Stimulated activated memory B cell treated with anti-CD40 and anti-IgM and Interleukin-4, amounts not matched to agents 10 μg/mL and 1 μg/mL and 100 μg/mL, for 72 hours (primary cell): ENCODE measurements around the gene DACH2.
"Not testable (repeated sequence)": the region's sequence is repeated elsewhere in the genome, so short reads cannot be mapped to it uniquely, and the experiment has no call there.

Source experiments
- ATAC-seq: fragments of 150-1000 bp; cut with Tn5 transposase; 2 replicates; pipeline ENCODE4 v1.10.0; 2021
- H3K27ac Mint-ChIP-seq: one replicate; pipeline ENCODE4 v1.8.0; 2022; ENCODE audit warnings: mild to moderate bottlenecking, mixed read lengths
- H3K27me3 Mint-ChIP-seq: one replicate; pipeline ENCODE4 v1.8.0; 2022; ENCODE audit warnings: mixed read lengths
- H3K36me3 Mint-ChIP-seq: one replicate; pipeline ENCODE4 v1.8.0; 2022; ENCODE audit warnings: mixed read lengths
- H3K4me1 Mint-ChIP-seq: one replicate; pipeline ENCODE4 v1.8.0; 2022; ENCODE audit warnings: mixed read lengths
- H3K4me3 Mint-ChIP-seq: one replicate; pipeline ENCODE4 v1.8.0; 2022; ENCODE audit warnings: mild to moderate bottlenecking, moderate library complexity, mixed read lengths
- H3K9me3 Mint-ChIP-seq: one replicate; pipeline ENCODE4 v1.8.0; 2022; ENCODE audit warnings: mixed read lengths

The DACH2 gene

DNA sequence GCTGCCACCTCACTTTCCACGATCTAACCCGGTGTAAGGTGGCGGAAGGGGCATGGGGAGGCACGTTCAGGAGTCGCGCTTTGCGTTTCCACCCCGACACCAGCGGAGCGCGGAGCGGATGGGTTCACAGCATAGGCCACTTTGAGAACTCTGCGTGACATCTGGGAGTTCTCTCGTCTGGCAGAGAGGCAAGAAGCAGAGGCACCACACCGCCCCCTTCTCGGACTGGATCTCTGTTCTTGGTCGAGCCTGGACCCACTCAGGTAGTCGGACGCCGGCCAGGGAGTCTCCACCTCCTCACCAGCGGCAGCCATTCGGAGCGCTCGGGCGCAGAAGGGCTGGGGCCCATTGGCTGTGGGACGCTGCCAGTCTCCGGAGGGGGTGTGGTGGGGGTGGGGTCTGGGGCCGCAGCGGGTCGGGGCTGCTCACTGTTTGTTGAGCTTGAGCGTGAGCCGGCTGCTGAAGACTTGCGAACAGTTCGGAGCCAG is at the start of gene DACH2:
Gene DACH2 (plus strand): TSS at position 428 of the 488 bp plus-strand sequence.
- H3K9me3 Mint-ChIP-seq: no peaks in the 10 kb centered on the region
- H3K4me1 Mint-ChIP-seq: peaks cover 8% of the 10 kb centered on the region
- peaks cover 37% of the 10 kb centered on the region for H3K27me3 Mint-ChIP-seq
- peak within 1 kb of the TSS; percentile 78 for H3K4me3 Mint-ChIP-seq
- ATAC-seq: peak; percentile 88
- no peaks in the 10 kb centered on the region for H3K36me3 Mint-ChIP-seq
- H3K27ac Mint-ChIP-seq: no peak within 1 kb of the TSS

DNA sequence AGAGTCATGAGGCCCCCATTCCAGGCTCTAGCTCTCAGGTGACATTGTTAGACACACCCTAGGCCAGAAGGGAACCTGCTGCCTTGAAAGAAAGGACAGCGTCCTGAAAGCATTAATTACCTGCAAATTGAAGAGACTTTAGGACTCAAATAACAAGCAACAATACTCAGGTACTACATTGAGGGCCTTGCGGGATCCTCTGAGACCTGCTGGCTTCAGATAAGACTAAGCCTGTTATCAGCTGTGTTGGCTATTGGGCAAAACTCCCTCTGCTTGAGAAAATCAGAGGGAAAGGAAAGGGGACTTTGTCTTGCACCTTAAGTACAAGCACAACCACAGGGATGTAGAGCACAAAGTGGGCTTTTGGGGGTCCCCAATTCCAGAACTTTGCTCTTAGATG is 45.9 kb upstream of the DACH2 start:
- H3K27ac Mint-ChIP-seq: no peak overlapping the region
- H3K4me3 Mint-ChIP-seq: no peak overlapping the region
- no peaks in the 10 kb centered on the region for H3K36me3 Mint-ChIP-seq
- H3K27me3 Mint-ChIP-seq: no peaks in the 10 kb centered on the region
- H3K4me1 Mint-ChIP-seq: no peaks in the 10 kb centered on the region
- no peaks in the 10 kb centered on the region for H3K9me3 Mint-ChIP-seq
- no peak for ATAC-seq

DNA sequence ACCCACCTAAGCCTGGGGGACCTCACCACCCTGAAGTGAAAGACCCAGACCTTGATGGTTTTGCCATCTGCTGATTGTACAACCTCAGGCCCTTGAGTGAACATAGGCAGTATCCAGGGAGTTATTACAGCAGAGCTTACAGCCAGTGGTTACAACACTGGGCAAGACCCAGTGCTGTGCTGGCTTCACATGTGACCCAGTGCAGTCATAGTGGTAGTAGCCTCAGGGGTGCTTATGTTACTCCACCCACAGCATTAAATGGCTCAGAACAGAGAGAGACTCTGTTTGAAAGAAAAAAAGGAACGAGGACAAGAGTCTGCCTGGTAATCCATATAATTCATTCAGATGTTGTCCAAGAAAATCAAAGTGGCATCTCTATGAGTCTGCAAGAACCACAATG is 45.2 kb upstream of the DACH2 start:
- no peak for ATAC-seq
- Mint-ChIP-seq H3K4me3 (no peak overlapping the region), H3K27ac (no peak overlapping the region), H3K36me3 (no peaks in the 10 kb centered on the region), H3K4me1 (no peaks in the 10 kb centered on the region), H3K9me3 (no peaks in the 10 kb centered on the region), H3K27me3 (no peaks in the 10 kb centered on the region)

DNA sequence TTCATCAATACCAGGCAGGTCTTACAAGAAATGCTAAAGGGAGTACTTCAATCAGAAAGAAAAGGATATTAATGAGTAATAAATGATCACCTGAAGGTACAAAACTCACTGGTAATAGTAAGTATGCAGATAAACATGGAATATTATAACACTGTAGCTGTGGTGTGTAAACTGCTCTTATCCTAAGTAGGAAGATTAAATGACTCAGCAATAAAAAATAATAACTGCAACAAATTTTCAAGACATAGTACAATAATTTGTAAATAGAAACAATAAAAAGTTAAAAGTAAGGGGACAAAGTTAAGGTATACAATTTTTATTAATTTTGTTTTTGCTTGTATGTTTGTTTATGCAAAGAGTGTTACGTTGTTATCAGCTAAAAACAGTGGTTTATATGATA is 43.7 kb upstream of the DACH2 start:
- no peaks in the 10 kb centered on the region for H3K9me3 Mint-ChIP-seq
- H3K4me1 Mint-ChIP-seq: no peaks in the 10 kb centered on the region
- no peak overlapping the region for H3K4me3 Mint-ChIP-seq

DNA sequence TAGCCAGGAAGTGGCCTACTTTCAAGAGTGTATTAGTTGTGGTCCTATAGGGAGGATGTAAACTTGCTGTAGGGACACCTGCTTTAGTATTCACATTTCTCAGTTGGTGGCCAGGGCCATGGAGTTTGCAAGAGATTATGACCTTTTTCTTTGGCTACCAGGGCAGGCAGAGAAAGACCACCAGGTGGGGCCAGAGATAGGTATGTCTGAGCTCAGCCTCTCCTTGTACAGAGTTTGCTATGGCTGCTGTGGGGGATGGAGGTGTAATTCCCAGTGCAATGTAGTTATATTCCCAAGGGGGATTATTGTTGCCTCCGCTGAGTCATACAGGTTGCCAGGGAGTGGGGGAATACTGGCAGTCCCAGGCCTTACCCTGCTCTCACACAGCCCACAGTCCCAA is 26.3 kb upstream of the DACH2 start:
- H3K27ac Mint-ChIP-seq: no peak overlapping the region
- H3K4me1 Mint-ChIP-seq: no peaks in the 10 kb centered on the region
- H3K4me3 Mint-ChIP-seq: no peak overlapping the region
- peaks cover 9% of the 10 kb centered on the region for H3K27me3 Mint-ChIP-seq
- H3K36me3 Mint-ChIP-seq: peaks cover 5% of the 10 kb centered on the region
- no peak for ATAC-seq
- H3K9me3 Mint-ChIP-seq: peaks cover 18% of the 10 kb centered on the region

More for the DNA sequence above, 43.7 kb upstream of the DACH2 start:
- H3K36me3 Mint-ChIP-seq: no peaks in the 10 kb centered on the region
- H3K27me3 Mint-ChIP-seq: no peaks in the 10 kb centered on the region
- H3K27ac Mint-ChIP-seq: no peak overlapping the region
- no peak for ATAC-seq

DNA sequence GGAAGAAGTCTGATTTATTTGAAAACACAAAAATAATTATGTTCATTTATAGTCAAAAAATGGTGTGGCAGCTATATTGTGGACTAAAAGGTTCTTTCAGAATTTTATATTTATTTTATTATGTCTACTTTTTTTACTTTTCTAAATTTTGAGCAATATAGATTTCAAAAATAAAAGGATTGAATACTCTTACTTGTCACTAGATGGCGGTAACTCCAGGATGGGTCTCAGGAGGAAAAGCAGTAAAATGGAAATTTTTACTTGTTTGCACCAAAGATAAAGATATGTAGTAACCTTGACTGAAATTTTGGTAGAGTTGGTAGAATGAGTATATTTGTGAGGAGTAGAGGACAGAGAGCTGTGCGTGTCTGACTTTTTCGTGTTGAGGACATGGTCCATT is 14.5 kb upstream of the DACH2 start:
- Mint-ChIP-seq H3K36me3 (no peaks in the 10 kb centered on the region), H3K4me3 (no peak overlapping the region), H3K9me3 (no peaks in the 10 kb centered on the region), H3K27me3 (no peaks in the 10 kb centered on the region), H3K4me1 (peaks cover 6% of the 10 kb centered on the region), H3K27ac (no peak overlapping the region)
- no peak for ATAC-seq

DNA sequence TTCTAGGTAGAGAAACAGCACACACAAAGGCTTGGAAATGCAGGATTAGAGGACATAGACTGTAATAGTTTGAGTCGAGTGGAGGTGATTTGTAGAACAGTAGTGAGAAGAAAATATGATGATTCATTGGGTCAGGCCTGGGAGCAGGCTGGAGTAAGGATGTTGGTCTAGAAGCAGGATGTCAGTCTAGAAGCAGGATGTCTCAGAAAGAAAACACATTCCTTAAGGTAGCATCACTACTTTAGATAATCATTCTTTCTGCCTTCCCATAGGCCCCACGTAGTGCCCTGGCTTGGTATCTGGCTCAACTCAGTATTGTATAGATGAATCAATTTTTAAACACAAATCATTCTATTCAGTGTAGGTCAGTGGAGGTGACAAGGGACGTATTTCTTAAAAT is 11.2 kb upstream of the DACH2 start:
- Mint-ChIP-seq H3K27ac (no peak overlapping the region), H3K4me1 (peaks cover 6% of the 10 kb centered on the region), H3K36me3 (no peaks in the 10 kb centered on the region), H3K27me3 (no peaks in the 10 kb centered on the region), H3K4me3 (no peak overlapping the region), H3K9me3 (no peaks in the 10 kb centered on the region)
- no peak for ATAC-seq

DNA sequence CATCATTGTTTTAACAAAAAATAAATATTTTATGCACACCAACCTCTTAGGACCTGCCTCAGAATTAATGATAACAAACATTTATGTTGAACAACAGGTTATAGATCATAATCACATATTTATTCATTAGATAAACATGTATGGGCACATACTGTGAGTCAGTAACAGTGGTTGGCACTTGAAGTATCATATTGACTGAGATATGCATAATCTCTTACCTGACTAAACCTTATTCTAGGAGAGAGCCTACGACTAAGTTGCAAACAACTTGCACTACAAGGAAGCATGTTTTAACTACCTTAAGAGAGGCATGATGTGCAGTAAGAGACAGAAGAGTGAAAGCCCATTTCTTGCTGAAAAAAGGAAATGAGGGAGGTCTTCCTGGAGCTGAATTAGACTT is 6.5 kb upstream of the DACH2 start:
- ATAC-seq: no peak
- Mint-ChIP-seq H3K4me1 (no peaks in the 10 kb centered on the region), H3K27me3 (peaks cover 13% of the 10 kb centered on the region), H3K27ac (no peak overlapping the region), H3K9me3 (no peaks in the 10 kb centered on the region), H3K4me3 (no peak overlapping the region), H3K36me3 (no peaks in the 10 kb centered on the region)

DNA sequence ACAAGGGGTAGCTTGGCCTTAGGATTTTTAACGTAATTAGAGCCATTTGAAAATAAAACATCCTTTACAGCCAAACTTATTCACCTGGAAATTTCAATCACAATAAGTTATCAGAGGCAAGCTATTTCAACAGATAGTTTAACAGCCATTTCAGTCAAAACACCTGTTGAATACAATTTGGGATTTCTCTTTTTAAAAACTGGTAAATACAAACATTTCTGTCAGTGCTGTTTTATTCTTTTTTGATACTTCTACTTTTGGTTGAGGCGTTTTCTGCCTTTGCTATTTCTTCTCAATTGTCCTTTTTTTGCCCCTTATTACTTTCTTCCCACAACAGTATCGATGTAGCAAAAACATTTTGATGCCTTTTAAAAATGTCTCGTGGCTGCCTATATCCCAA is 2.1 kb upstream of the DACH2 start:
- Mint-ChIP-seq H3K4me3 (no peak overlapping the region), H3K4me1 (peaks cover 8% of the 10 kb centered on the region), H3K27ac (no peak overlapping the region), H3K36me3 (no peaks in the 10 kb centered on the region), H3K9me3 (no peaks in the 10 kb centered on the region), H3K27me3 (peaks cover 37% of the 10 kb centered on the region)
- ATAC-seq: no peak

DNA sequence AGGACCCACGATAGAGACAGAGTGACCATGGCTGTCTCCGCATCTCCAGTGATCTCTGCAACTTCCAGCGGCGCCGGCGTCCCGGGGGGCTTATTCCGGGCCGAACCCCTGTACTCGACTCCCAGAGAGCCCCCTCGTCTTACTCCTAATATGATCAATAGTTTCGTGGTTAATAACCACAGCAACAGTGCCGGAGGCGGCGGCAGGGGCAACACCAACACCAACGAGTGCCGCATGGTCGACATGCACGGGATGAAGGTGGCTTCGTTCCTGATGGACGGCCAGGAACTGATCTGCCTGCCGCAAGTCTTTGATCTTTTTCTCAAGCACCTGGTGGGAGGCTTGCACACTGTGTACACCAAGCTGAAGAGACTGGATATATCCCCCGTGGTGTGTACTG is 343 bp downstream of the DACH2 start:
- H3K27ac Mint-ChIP-seq: no peak overlapping the region
- H3K4me1 Mint-ChIP-seq: peaks cover 8% of the 10 kb centered on the region
- no peak for ATAC-seq
- H3K4me3 Mint-ChIP-seq: peak overlapping the region; percentile 78
- no peaks in the 10 kb centered on the region for H3K9me3 Mint-ChIP-seq
- H3K27me3 Mint-ChIP-seq: peaks cover 32% of the 10 kb centered on the region
- no peaks in the 10 kb centered on the region for H3K36me3 Mint-ChIP-seq

DNA sequence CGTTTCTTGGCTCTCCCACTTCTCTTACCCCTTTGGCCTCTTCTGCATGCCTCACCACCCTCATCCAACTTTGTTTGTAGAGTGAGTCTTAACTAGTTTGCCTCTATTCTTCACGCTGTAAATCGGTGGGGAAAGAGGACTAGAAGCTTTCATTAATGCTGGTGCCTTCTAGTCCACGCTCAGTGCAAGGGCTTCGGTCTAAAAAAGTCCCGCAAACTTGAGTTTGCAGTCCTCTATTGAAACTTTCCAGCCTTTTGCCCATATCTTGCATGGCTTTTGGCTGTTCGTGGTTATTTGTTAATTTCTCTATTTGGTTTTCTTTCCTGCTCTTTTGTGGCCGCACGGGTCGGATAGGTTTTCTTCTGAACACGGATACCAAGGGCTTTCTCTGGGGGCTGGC is 868 bp downstream of the DACH2 start:
- Mint-ChIP-seq H3K27ac (no peak overlapping the region), H3K4me3 (peak overlapping the region; percentile 78), H3K4me1 (peaks cover 8% of the 10 kb centered on the region), H3K36me3 (no peaks in the 10 kb centered on the region), H3K9me3 (no peaks in the 10 kb centered on the region), H3K27me3 (peaks cover 26% of the 10 kb centered on the region)
- no peak for ATAC-seq

DNA sequence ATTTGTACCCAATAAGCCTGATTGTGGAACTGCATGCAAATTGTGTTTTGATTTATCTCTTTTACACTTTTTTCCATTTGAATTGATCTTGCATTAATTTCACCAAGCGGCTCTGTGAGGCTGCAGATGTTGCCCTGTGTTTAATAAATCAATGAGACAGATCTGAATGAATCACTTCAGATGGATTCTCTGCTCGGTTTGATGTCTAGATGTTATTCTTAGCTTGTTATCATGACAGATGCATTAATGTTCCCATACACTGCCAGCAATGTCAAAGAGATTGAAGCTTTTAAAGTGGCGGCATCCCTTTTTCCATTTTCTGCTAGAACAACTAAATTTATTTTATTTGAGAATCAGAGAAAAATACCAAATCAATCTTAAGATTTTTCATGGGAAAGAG is 6.3 kb downstream of the DACH2 start:
- no peak for ATAC-seq
- no peaks in the 10 kb centered on the region for H3K36me3 Mint-ChIP-seq
- no peak overlapping the region for H3K27ac Mint-ChIP-seq
- H3K4me1 Mint-ChIP-seq: no peaks in the 10 kb centered on the region
- H3K9me3 Mint-ChIP-seq: no peaks in the 10 kb centered on the region
- H3K27me3 Mint-ChIP-seq: peaks cover 12% of the 10 kb centered on the region
- no peak overlapping the region for H3K4me3 Mint-ChIP-seq

DNA sequence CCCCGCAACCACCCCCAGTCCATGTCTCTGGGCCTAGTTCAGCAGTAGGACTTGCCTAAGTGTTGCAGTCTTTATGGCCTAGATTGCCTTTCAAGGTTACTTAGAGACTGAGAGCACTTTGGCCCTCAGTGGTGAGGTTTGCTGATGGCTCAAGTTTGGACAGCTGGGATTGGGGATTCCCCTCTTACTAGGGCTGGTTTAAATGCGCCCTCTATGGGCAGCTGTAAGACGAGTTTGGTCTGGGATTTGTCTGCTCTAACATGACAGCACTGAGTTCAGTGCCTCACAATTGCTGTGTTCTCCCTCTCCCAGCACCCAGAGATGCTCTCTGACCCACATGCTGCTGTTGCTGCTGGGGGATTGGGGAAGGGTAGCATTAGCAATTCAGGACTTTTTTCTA is 23.1 kb downstream of the DACH2 start:
- ATAC-seq: no peak
- peaks cover 9% of the 10 kb centered on the region for H3K27me3 Mint-ChIP-seq
- H3K4me1 Mint-ChIP-seq: no peaks in the 10 kb centered on the region
- H3K9me3 Mint-ChIP-seq: no peaks in the 10 kb centered on the region
- no peak overlapping the region for H3K4me3 Mint-ChIP-seq
- no peaks in the 10 kb centered on the region for H3K36me3 Mint-ChIP-seq
- H3K27ac Mint-ChIP-seq: no peak overlapping the region

DNA sequence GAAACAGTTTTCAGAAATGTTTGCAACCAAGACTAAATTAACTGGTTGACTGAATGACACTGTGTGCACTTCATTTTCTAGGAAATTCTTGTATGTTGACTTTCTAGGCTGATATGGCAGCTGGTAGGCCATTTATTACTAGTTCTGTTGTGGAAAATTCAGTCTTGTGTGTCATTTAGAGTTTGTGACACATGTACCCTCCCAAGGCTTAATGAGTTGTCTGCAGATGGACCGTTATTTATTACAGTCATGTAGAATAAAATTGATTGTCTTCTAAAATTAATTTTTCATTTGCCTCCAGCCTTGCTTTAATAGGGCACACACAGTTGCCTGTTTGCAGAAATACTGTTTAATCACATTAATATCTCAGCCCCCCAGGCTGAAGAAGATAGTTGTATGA is 30.7 kb downstream of the DACH2 start:
- no peak overlapping the region for H3K27ac Mint-ChIP-seq
- H3K4me3 Mint-ChIP-seq: no peak overlapping the region
- H3K9me3 Mint-ChIP-seq: no peaks in the 10 kb centered on the region
- no peaks in the 10 kb centered on the region for H3K4me1 Mint-ChIP-seq
- no peaks in the 10 kb centered on the region for H3K36me3 Mint-ChIP-seq
- peaks cover 2% of the 10 kb centered on the region for H3K27me3 Mint-ChIP-seq
- ATAC-seq: no peak

DNA sequence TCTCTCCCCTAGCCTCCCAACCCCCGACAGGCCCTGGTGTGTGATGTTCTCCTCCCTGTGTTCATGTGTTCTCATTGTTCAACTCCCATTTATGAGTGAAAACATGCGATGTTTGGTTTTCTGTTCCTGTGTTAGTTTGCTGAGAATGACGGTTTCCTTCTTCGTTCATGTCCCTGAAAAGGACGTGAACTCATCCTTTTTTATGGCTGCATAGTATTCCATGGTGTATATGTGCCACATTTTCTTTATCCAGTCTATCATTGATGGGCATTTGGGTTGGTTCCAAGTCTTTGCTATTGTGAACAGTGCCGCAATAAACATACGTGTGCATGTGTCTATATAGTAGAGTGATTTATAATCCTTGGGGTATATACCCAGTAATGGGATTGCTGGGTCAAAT is 33.1 kb downstream of the DACH2 start:
- ATAC-seq, H3K27me3 Mint-ChIP-seq, H3K36me3 Mint-ChIP-seq, H3K27ac Mint-ChIP-seq, H3K9me3 Mint-ChIP-seq, H3K4me1 Mint-ChIP-seq, H3K4me3 Mint-ChIP-seq: not testable (repeated sequence)

DNA sequence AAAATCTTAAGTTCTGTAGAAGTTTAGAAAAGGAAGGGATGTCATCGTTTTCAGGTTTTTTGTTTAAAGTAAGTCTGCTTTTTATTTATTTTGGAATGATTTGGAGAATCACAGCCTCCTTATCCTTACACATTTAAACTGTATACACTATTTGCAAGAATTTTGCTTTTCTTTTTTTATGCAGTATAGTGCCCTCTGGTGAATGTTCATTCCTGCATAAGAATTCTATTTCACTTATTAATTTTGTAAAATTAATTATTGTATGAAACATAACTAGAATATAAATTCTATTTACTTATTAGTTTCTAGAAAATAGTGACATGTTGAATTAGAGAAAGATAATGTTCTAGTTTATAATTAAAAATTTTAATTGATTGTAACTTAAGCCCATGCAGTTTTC is 44.6 kb downstream of the DACH2 start:
- ATAC-seq: no peak
- Mint-ChIP-seq H3K4me1 (no peaks in the 10 kb centered on the region), H3K36me3 (no peaks in the 10 kb centered on the region)

DNA sequence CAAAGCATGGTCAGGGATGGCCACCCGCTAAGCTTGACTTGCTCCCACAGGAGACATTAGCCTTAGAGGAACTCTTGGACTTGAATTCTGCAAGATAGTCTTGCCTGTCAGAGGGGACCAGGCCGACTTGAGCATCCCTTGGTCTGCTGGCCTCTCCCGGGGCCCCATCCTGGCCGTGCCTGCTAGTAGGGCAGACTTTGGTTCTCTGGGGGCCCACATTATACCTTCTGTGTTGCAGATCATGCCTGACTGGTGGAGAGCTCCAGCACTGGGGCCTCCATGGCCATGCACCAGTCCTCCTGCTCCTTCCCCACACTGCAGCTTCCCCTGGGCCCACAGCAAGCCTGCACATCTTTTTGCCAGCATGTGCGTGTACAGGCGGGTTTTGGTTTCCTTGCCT is 46.5 kb downstream of the DACH2 start:
- peaks cover 3% of the 10 kb centered on the region for H3K9me3 Mint-ChIP-seq
- no peaks in the 10 kb centered on the region for H3K4me1 Mint-ChIP-seq

More for the DNA sequence above, 44.6 kb downstream of the DACH2 start:
- Mint-ChIP-seq H3K4me3 (no peak overlapping the region), H3K9me3 (peaks cover 5% of the 10 kb centered on the region), H3K27me3 (no peaks in the 10 kb centered on the region), H3K27ac (no peak overlapping the region)

More for the DNA sequence above, 46.5 kb downstream of the DACH2 start:
- ATAC-seq: no peak
- no peak overlapping the region for H3K27ac Mint-ChIP-seq
- no peak overlapping the region for H3K4me3 Mint-ChIP-seq
- H3K27me3 Mint-ChIP-seq: no peaks in the 10 kb centered on the region
- no peaks in the 10 kb centered on the region for H3K36me3 Mint-ChIP-seq
